NB4 (cell line): Measurements from ENCODE around the gene CTCF.

Source experiments
- CTCF ChIP-seq: IDR thresholded peaks from one replicate; pipeline ENCODE4 v1.5.1; 2012; ENCODE audit warnings: low read depth, low read length
- MYC ChIP-seq: IDR thresholded peaks from 2 replicates; pipeline ENCODE4 v1.6.1; 2011; ENCODE audit warnings: low read depth, low read length
- POLR2A ChIP-seq: IDR thresholded peaks from 2 replicates; pipeline ENCODE4 v1.6.1; 2011; ENCODE audit warnings: mild to moderate bottlenecking; ENCODE audit not compliant: insufficient read length; ENCODE audit errors: extremely low read depth

GRCh38 chr16:67528870-67529581 lies 33.3 kb upstream of the CTCF start:
- TF ChIP-seq MYC (no peak; the same call in 1 of the 2 replicates), CTCF (no peak), POLR2A (peak; percentile 40)
